ENCODE data around the gene ZNF648.

Gene ZNF648

DNA sequence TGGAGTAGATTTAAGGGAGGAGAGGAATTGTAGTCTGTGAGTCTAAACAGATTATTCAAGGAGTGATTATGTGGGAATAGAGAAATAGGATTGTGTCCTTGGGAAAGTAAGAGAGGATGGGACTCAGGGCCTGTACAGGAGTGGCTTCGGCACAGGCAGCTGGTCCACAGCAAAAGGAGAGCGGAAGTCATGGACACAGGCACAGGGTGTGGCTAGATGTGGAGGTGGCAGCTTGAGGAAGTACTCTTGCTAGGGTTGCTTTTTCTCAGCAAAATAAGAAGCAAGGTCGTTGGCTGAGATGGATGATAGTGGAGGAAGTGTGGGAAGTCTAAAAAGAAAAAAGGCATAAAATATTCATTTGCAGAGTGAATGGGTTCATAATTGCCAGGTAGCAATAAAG lies 18.5 kb upstream of the ZNF648 start:
- TF ChIP-seq, protein P1, sequence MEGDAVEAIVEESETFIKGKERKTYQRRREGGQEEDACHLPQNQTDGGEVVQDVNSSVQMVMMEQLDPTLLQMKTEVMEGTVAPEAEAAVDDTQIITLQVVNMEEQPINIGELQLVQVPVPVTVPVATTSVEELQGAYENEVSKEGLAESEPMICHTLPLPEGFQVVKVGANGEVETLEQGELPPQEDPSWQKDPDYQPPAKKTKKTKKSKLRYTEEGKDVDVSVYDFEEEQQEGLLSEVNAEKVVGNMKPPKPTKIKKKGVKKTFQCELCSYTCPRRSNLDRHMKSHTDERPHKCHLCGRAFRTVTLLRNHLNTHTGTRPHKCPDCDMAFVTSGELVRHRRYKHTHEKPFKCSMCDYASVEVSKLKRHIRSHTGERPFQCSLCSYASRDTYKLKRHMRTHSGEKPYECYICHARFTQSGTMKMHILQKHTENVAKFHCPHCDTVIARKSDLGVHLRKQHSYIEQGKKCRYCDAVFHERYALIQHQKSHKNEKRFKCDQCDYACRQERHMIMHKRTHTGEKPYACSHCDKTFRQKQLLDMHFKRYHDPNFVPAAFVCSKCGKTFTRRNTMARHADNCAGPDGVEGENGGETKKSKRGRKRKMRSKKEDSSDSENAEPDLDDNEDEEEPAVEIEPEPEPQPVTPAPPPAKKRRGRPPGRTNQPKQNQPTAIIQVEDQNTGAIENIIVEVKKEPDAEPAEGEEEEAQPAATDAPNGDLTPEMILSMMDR (conservative IDR thresholded peaks at IDR 0.05; ENCODE audit: control insufficient read depth, insufficient read depth, low read depth, low read length), result no peak
- H3K4me3 ChIP-seq (ENCODE audit: control insufficient read depth, low read depth, low read length), result no peak overlapping the region
- no peak for DNase-seq (ENCODE audit: low read depth)

DNA sequence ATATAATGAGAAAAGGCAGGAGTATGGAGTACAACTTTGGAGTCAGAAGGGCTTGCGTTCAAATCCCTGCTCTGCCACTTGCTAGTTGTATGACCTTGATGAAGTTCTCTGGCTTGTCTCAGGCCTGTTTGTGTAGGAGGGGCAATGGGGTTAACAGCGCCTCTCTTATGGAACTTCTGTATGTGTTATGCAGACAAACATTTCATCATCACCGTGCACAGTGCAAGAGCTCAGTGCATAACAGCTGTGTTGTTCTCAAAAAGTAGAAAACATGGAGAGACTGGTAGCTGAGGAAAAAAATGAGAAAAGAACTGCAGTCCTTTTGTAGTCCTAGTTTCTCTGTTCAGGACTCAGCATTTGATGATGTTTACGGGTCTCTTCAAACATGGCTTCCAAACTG lies 10.4 kb upstream of the ZNF648 start:
- no peak overlapping the region for H3K4me3 ChIP-seq (ENCODE audit: control insufficient read depth, low read depth, low read length)
- TF ChIP-seq, protein P1 (conservative IDR thresholded peaks at IDR 0.05; ENCODE audit: control insufficient read depth, insufficient read depth, low read depth, low read length), result no peak
- DNase-seq (ENCODE audit: low read depth), result no peak

DNA sequence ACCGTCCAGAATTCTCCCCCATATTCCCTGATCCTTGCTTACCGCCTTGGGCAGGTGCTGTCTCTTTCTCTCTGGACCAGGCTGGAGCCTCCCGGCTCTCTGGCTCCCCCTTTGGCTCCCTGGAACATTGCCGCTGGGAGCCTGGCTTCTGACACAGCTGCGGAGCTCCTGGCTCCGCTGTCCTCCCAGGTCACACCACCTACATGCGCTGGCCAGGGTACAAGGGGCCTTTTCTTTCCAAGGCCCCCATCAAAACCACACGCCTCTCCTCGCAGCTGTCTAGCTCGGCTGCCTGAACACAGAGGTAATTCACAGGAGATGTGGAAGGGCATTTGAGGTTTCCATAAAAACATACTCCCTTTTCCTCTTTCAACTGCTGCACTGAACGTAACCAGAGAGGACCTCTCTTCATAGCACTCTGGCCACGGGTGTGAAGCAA lies 7.5 kb upstream of the ZNF648 start:
- DNase-seq (ENCODE audit: low read depth), result peak; percentile 47
- H3K4me3 ChIP-seq (ENCODE audit: control insufficient read depth, low read depth, low read length), result no peak overlapping the region
- TF ChIP-seq, protein P1 (conservative IDR thresholded peaks at IDR 0.05; ENCODE audit: control insufficient read depth, insufficient read depth, low read depth, low read length), result peak; percentile 83

DNA sequence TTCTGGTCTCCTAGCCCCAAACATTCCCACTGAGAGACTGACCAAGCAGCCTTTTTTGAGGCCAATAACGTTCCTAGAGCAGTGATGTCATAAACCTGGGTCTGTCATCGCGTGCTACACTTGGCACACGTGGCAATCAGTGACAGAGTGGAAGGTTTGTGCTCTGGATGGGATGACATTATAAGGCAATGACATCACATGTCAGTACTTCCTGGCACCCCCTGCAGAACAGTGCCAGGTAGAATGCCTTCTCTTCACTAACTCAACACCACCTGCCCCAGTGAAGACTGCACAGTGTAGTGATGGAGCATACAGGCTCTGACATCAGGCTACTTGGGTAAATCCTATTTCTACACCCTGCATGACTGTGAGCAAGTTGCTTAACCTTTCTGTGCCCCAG lies 5.4 kb upstream of the ZNF648 start:
- DNase-seq (ENCODE audit: low read depth), result no peak
- no peak overlapping the region for H3K4me3 ChIP-seq (ENCODE audit: control insufficient read depth, low read depth, low read length)
- TF ChIP-seq, protein P1 (conservative IDR thresholded peaks at IDR 0.05; ENCODE audit: control insufficient read depth, insufficient read depth, low read depth, low read length), result no peak

DNA sequence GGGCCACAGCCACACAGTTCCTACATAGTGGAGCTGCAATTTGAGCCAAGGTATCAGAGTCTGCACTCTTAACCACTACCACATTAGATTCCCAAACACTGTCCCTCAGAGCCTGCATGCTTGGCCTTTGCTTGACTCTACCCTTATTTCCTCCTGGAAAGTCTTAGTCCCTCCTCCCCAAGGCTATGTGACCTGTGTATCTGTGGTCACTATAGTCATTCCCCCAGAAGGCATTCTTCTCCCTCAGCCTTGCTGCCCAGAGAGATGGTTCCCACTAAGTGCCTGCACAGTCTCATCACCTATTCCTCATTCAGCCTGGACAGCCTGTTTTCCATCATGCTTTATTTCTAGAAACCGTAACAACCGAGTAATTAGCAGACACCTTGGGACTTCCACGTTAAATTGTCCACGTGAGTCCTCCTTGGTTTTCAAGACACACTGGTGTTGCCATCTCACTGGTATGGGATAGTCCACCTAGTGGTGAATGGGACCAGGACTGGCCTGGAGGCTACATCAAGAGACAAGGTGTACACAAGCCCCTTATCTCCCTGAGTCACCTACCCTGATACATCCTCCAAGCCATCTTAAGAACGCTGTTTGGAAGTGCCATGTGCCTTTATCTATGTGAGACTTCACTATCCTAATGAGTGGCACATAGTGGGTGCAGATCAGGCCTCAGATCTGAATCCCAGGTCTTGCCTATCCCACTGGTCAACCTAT lies 3.8 kb upstream of the ZNF648 start:
- no peak for DNase-seq (ENCODE audit: low read depth)
- TF ChIP-seq, protein P1 (conservative IDR thresholded peaks at IDR 0.05; ENCODE audit: control insufficient read depth, insufficient read depth, low read depth, low read length), result no peak
- no peak overlapping the region for H3K4me3 ChIP-seq (ENCODE audit: control insufficient read depth, low read depth, low read length)

DNA sequence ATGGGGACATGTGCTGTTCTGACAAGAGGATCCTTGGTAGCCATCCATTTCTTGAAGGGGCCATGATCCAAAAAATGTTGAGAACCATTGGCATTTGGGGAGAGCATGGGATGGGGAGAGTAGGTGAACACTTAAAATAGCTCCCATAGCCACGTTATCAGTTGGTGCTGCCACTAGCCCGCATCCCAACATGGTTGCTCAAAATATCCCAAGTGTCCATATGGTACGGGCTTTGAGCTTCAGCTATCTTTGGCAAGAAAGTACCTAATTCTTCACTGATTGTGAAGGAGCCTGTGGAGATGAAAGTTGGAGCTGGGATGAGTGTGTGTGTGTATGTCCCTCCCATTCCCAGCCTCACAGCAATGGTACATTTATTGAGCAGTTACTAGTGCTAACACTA lies 3.1 kb upstream of the ZNF648 start:
- TF ChIP-seq, protein P1 (conservative IDR thresholded peaks at IDR 0.05; ENCODE audit: control insufficient read depth, insufficient read depth, low read depth, low read length), result no peak
- no peak overlapping the region for H3K4me3 ChIP-seq (ENCODE audit: control insufficient read depth, low read depth, low read length)

More for the DNA sequence above, 3.1 kb upstream of the ZNF648 start:
- DNase-seq (ENCODE audit: low read depth), result no peak
